ENCODE measurements around the gene TGM6. TPM values are rescaled to one million over a fixed set of nuclear protein-coding genes. Genes with fewer than 3 reads are reported as not detected.

Gene TGM6
- total and polyA plus RNA-seq, 4 donors: not detected

DNA sequence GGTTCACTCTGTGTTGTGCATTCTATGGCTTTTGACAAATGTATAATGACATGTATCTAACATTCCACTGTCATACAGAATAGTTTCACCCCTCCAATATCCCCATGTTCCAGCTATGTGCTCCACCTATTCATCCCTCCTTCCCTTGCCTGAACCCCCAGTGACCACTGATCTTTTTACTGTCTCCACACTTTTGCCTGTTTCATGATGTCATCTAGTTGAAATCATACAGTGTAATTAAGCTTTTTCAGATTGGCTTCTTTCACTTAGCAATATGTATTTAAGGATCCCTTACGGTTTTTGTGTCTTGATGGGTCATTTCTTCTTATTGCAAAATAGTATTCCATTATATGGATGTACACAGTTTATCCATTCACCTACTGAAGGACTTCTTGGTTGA lies 39.8 kb downstream of the TGM6 start:
- H3K36me3 ChIP-seq (ENCODE audit: control insufficient read depth, insufficient read depth, low read length): no peaks in the 10 kb centered on the region
- WGBS (ENCODE audit: insufficient coverage): no CpG with 5 or more reads among the region's 1 CpG

DNA sequence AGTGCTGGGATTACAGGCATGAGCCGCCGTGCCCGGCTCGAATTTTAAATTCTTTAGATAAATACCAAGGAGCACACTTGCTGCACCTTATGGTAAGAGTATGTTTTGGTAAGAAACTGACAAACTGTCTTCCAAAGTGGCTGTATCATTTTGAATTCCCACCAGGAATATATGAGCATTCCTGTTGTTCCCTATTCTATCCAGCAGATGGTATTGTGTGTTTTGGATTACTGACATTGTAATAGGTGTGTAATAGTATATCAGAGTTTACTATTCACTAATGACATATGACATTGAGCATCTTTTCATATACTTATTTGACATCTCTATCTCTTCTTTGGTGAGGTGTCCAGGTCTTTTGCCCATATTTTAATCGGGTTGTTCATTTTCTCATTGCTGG lies 40.5 kb downstream of the TGM6 start:
- Histone ChIP-seq H3K27me3 (ENCODE audit: control insufficient read depth, insufficient read depth, low read length) (no peaks in the 10 kb centered on the region), H3K27ac (ENCODE audit: low read depth, low read length) (no peak overlapping the region), H3K4me1 (ENCODE audit: control insufficient read depth, insufficient read depth, low read length) (no peaks in the 10 kb centered on the region), H3K4me3 (ENCODE audit: low read depth, low read length) (no peak overlapping the region), H3K36me3 (ENCODE audit: control insufficient read depth, insufficient read depth, low read length) (no peaks in the 10 kb centered on the region), H3K9me3 (ENCODE audit: control insufficient read depth, insufficient read depth, low read length) (no peaks in the 10 kb centered on the region)
- peak in 1 of 6 donors; percentile 3 for DNase-seq (ENCODE audit: low read depth in 4 of 6, low spot score in 6 of 6)
- WGBS (ENCODE audit: insufficient coverage): no CpG with 5 or more reads among the region's 5 CpGs

More for the DNA sequence above, 39.8 kb downstream of the TGM6 start:
- no peak overlapping the region for H3K4me3 ChIP-seq (ENCODE audit: low read depth, low read length)
- H3K9me3 ChIP-seq (ENCODE audit: control insufficient read depth, insufficient read depth, low read length): no peaks in the 10 kb centered on the region
- no peaks in the 10 kb centered on the region for H3K4me1 ChIP-seq (ENCODE audit: control insufficient read depth, insufficient read depth, low read length)
- no peaks in the 10 kb centered on the region for H3K27me3 ChIP-seq (ENCODE audit: control insufficient read depth, insufficient read depth, low read length)
- DNase-seq (ENCODE audit: low read depth in 4 of 6, low spot score in 6 of 6): no peak
- no peak overlapping the region for H3K27ac ChIP-seq (ENCODE audit: low read depth, low read length)

DNA sequence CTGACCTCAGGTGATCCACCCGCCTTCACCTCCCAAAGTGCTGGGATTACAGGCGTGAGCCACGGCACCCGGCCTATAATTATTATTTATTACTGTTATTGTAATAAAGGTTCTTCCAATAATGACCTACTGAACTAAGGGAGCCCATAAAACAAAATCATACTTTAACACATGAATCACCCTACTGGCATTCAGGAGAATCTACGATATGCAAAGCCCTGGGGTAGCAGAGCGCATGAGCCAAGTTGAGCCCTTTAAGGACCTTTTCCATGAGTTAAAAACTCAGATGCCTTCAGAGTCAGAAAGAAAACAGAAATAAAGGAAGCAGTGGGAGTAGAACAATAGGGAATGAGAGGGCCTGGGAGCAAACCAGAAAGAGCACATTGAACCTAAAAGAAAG lies 48.4 kb downstream of the TGM6 start:
- no peak for DNase-seq (ENCODE audit: low read depth in 4 of 6, low spot score in 6 of 6)
- H3K27me3 ChIP-seq (ENCODE audit: control insufficient read depth, insufficient read depth, low read length): no peaks in the 10 kb centered on the region
- no peak overlapping the region for H3K4me3 ChIP-seq (ENCODE audit: low read depth, low read length)
- H3K4me1 ChIP-seq (ENCODE audit: control insufficient read depth, insufficient read depth, low read length): no peaks in the 10 kb centered on the region
- H3K36me3 ChIP-seq (ENCODE audit: control insufficient read depth, insufficient read depth, low read length): no peaks in the 10 kb centered on the region
- no CpG with 5 or more reads among the region's 6 CpGs for WGBS (ENCODE audit: insufficient coverage)
- H3K27ac ChIP-seq (ENCODE audit: low read depth, low read length): no peak overlapping the region
- no peaks in the 10 kb centered on the region for H3K9me3 ChIP-seq (ENCODE audit: control insufficient read depth, insufficient read depth, low read length)

DNA sequence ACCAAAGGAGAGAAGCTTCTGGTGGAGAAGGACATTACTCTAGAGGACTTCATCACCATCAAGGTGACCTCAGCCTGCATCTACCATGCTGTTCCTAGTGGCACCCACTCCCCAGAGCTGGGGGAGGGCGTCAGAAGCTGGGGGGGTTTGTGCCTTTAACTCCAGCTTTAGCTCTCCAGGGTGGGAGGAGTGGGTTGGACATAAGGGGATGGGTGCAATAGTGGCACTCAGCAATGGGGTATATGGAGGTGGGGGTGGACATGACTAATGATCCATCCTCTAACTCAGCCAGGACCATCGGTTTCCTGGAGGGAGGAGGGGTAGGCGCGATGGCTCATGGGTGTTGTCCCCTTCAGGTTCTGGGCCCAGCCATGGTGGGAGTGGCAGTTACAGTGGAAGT lies 49.8 kb downstream of the TGM6 start:
- WGBS (ENCODE audit: insufficient coverage): 89% methylated on average over 3 of the region's 4 CpGs

DNA sequence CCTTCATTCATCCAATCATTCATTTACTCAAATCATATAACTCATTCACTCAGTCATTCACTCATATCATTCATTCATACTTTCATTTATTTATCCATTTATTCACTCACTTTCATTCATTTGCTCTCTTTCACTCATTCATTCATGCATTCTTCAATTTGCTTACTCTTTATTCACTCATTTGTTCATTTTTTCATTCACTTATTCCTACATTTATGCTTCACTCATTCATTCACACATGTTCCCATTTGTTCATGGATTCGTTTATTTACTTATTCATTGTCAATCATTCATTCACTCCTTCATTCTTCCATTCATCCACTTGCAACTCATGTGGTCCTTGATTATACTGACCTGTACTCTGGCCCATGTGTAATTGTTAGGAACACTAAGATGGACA lies 50.5 kb downstream of the TGM6 start:
- H3K36me3 ChIP-seq (ENCODE audit: control insufficient read depth, insufficient read depth, low read length): no peaks in the 10 kb centered on the region
- DNase-seq (ENCODE audit: low read depth in 4 of 6, low spot score in 6 of 6): no peak
- whole genome bisulfite sequencing (ENCODE audit: insufficient coverage): 67% methylated on average over 1 of the region's 1 CpG
- H3K27ac ChIP-seq (ENCODE audit: low read depth, low read length): no peak overlapping the region
- H3K9me3 ChIP-seq (ENCODE audit: control insufficient read depth, insufficient read depth, low read length): no peaks in the 10 kb centered on the region
- no peaks in the 10 kb centered on the region for H3K27me3 ChIP-seq (ENCODE audit: control insufficient read depth, insufficient read depth, low read length)
- H3K4me1 ChIP-seq (ENCODE audit: control insufficient read depth, insufficient read depth, low read length): no peaks in the 10 kb centered on the region
- no peak overlapping the region for H3K4me3 ChIP-seq (ENCODE audit: low read depth, low read length)

More for the DNA sequence above, 49.8 kb downstream of the TGM6 start:
- Histone ChIP-seq H3K9me3 (ENCODE audit: control insufficient read depth, insufficient read depth, low read length) (no peaks in the 10 kb centered on the region), H3K4me1 (ENCODE audit: control insufficient read depth, insufficient read depth, low read length) (no peaks in the 10 kb centered on the region), H3K4me3 (ENCODE audit: low read depth, low read length) (no peak overlapping the region), H3K27ac (ENCODE audit: low read depth, low read length) (no peak overlapping the region), H3K27me3 (ENCODE audit: control insufficient read depth, insufficient read depth, low read length) (no peaks in the 10 kb centered on the region), H3K36me3 (ENCODE audit: control insufficient read depth, insufficient read depth, low read length) (no peaks in the 10 kb centered on the region)
- DNase-seq (ENCODE audit: low read depth in 4 of 6, low spot score in 6 of 6): no peak

DNA sequence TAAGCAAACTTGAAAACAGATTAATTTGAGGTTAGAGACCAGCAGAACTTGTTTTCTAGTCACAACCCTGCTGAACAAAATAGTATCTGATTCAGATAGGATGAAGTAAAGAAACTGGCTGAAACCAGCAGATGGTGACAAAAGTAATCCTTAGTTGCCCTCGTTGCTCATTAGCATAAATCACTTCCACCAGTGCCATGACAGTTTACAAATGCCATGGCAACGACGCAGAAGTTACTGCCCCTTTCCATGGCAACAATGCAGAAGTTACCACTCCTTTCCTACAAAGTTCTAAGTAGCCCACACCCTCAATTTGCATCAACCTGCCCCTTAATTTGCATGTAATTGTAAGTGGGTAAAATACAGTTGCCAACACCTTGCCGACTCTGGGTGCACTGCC lies 66.1 kb downstream of the TGM6 start:
- no peak overlapping the region for H3K27ac ChIP-seq (ENCODE audit: low read depth, low read length)
- H3K36me3 ChIP-seq (ENCODE audit: control insufficient read depth, insufficient read depth, low read length): no peaks in the 10 kb centered on the region
- H3K27me3 ChIP-seq (ENCODE audit: control insufficient read depth, insufficient read depth, low read length): no peaks in the 10 kb centered on the region
- no peaks in the 10 kb centered on the region for H3K4me1 ChIP-seq (ENCODE audit: control insufficient read depth, insufficient read depth, low read length)
- H3K9me3 ChIP-seq (ENCODE audit: control insufficient read depth, insufficient read depth, low read length): no peaks in the 10 kb centered on the region
- H3K4me3 ChIP-seq (ENCODE audit: low read depth, low read length): no peak overlapping the region
- WGBS (ENCODE audit: insufficient coverage): 0% methylated on average over 1 of the region's 4 CpGs
- DNase-seq (ENCODE audit: low read depth in 4 of 6, low spot score in 6 of 6): no peak

DNA sequence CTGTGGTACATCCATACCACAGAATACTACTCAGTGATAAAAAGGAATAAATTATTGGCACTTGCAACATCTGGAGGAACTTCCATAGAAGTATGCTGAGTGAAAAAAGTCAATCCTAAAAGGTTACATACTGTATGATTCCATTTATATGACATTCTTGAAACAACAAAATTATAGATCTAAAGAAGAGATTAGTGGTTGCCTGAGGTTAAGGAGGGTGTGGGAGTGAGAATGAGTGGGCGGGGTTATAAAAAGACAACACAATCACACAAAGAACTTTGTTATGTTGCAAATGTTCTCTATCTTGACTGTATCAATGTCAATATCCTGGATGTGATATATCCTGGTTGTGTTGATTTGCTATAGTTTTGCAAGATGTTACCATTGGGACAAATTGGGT lies 68.7 kb downstream of the TGM6 start:
- H3K4me1 ChIP-seq (ENCODE audit: control insufficient read depth, insufficient read depth, low read length): no peaks in the 10 kb centered on the region
- no peaks in the 10 kb centered on the region for H3K27me3 ChIP-seq (ENCODE audit: control insufficient read depth, insufficient read depth, low read length)
- H3K9me3 ChIP-seq (ENCODE audit: control insufficient read depth, insufficient read depth, low read length): no peaks in the 10 kb centered on the region
- no peaks in the 10 kb centered on the region for H3K36me3 ChIP-seq (ENCODE audit: control insufficient read depth, insufficient read depth, low read length)
- no peak for DNase-seq (ENCODE audit: low read depth in 4 of 6, low spot score in 6 of 6)
- H3K27ac ChIP-seq (ENCODE audit: low read depth, low read length): no peak overlapping the region
- WGBS (ENCODE audit: insufficient coverage): no CpG with 5 or more reads among the region's 1 CpG
- no peak overlapping the region for H3K4me3 ChIP-seq (ENCODE audit: low read depth, low read length)

DNA sequence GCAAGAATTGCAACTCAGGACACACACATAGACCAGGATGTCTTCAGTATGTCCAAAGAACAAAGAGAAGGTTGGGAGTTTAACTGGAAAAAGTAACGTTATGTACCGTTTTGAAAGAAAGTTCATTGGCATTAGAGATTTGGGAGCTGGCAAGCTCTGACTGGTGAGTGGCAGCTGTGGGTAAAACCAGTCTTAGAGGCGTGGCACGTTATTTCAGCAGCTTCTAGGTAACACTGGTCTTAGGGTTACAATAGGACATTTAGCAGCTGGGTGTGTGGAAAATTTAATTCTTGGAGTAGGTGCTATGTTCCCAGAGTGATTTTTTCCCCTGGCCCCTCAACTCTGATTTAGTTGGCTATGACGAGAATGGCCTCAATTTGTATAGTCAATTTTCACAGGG lies 70.7 kb downstream of the TGM6 start:
- Histone ChIP-seq H3K27me3 (ENCODE audit: control insufficient read depth, insufficient read depth, low read length) (no peaks in the 10 kb centered on the region), H3K36me3 (ENCODE audit: control insufficient read depth, insufficient read depth, low read length) (no peaks in the 10 kb centered on the region), H3K4me1 (ENCODE audit: control insufficient read depth, insufficient read depth, low read length) (peaks cover 7% of the 10 kb centered on the region), H3K9me3 (ENCODE audit: control insufficient read depth, insufficient read depth, low read length) (no peaks in the 10 kb centered on the region), H3K4me3 (ENCODE audit: low read depth, low read length) (no peak overlapping the region), H3K27ac (ENCODE audit: low read depth, low read length) (no peak overlapping the region)
- WGBS (ENCODE audit: insufficient coverage): 89% methylated on average over 4 of the region's 5 CpGs
- DNase-seq (ENCODE audit: low read depth in 4 of 6, low spot score in 6 of 6): no peak

DNA sequence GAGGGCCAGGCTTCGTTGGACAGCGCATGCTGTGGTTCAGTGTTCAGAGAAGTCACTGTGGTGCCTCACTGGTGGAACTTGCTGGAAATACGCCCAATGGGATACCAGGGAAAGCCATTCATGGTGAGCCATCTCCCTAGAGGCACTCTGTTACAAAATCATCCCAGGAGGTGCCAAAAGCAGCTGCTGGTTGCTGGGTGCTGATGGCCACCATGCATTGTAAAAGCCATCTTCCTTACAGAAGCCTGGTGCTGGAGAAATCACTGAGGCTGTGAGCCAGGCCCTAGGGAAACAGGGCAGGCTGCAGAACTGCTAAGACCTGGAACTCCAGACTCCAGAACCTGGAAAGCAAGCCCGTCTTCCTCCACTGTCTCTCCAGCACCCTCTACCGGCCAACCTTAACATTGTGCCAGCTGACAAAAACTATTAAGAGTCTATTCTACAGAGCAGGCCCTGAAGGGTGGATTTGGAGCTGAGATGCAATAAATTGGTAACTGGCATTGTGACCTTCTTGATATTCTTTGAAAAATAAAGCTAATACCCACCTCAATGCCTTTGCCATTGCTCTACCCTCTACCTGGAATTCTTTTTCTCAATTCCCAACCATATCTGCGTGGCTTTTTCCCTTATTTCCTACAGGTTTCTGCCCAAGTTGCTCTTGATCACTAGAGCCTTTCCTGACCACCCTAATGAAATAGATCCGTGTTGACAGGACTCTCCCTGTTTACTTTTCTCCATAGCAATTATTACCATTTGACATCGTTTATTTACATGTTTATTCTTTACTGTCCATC lies 71.4 kb downstream of the TGM6 start:
- H3K36me3 ChIP-seq (ENCODE audit: control insufficient read depth, insufficient read depth, low read length): no peaks in the 10 kb centered on the region
- H3K27ac ChIP-seq (ENCODE audit: low read depth, low read length): no peak overlapping the region
- peak; percentile 26 to 91 (median 59) for DNase-seq (ENCODE audit: low read depth in 4 of 6, low spot score in 6 of 6)
- H3K9me3 ChIP-seq (ENCODE audit: control insufficient read depth, insufficient read depth, low read length): no peaks in the 10 kb centered on the region
- peaks cover 7% of the 10 kb centered on the region for H3K4me1 ChIP-seq (ENCODE audit: control insufficient read depth, insufficient read depth, low read length)
- H3K4me3 ChIP-seq (ENCODE audit: low read depth, low read length): no peak overlapping the region
- H3K27me3 ChIP-seq (ENCODE audit: control insufficient read depth, insufficient read depth, low read length): no peaks in the 10 kb centered on the region
- WGBS (ENCODE audit: insufficient coverage): 76% methylated on average over 5 of the region's 8 CpGs

DNA sequence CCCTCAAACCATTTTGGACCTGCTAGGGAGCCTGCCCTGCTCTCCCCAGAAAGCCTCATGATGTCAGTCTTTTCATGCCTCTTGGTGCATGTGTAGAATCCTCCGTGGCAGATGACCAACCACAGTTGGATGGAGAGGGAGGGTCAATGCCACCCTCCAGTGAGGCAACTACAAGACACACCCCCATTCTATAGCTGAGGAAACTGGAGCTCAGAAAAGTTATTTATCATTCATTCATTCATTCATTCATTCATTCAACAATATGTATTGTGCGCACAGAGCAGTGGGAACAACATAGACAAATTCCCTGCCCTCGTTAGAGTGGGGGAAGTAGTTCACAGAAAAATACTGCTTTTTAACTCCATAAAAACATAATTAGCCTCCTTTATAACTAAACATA lies 73.1 kb downstream of the TGM6 start:
- Histone ChIP-seq H3K4me1 (ENCODE audit: control insufficient read depth, insufficient read depth, low read length) (peaks cover 7% of the 10 kb centered on the region), H3K4me3 (ENCODE audit: low read depth, low read length) (no peak overlapping the region), H3K27ac (ENCODE audit: low read depth, low read length) (no peak overlapping the region), H3K9me3 (ENCODE audit: control insufficient read depth, insufficient read depth, low read length) (no peaks in the 10 kb centered on the region), H3K36me3 (ENCODE audit: control insufficient read depth, insufficient read depth, low read length) (no peaks in the 10 kb centered on the region), H3K27me3 (ENCODE audit: control insufficient read depth, insufficient read depth, low read length) (no peaks in the 10 kb centered on the region)
- no peak for DNase-seq (ENCODE audit: low read depth in 4 of 6, low spot score in 6 of 6)
- no CpG with 5 or more reads among the region's 3 CpGs for WGBS (ENCODE audit: insufficient coverage)

All from spinal cord (tissue), 10 donors.